Hepatic stellate cell (primary cell): ENCODE results near the gene C10orf62.
"Not testable (repeated sequence)": the region's sequence is repeated elsewhere in the genome, so short reads cannot be mapped to it uniquely, and the experiment has no call there.

Source experiments
- DNase-seq: peaks from one replicate; pipeline ENCODE4 v3.0.0; 2011; ENCODE audit warnings: low spot score

Gene C10orf62

DNA sequence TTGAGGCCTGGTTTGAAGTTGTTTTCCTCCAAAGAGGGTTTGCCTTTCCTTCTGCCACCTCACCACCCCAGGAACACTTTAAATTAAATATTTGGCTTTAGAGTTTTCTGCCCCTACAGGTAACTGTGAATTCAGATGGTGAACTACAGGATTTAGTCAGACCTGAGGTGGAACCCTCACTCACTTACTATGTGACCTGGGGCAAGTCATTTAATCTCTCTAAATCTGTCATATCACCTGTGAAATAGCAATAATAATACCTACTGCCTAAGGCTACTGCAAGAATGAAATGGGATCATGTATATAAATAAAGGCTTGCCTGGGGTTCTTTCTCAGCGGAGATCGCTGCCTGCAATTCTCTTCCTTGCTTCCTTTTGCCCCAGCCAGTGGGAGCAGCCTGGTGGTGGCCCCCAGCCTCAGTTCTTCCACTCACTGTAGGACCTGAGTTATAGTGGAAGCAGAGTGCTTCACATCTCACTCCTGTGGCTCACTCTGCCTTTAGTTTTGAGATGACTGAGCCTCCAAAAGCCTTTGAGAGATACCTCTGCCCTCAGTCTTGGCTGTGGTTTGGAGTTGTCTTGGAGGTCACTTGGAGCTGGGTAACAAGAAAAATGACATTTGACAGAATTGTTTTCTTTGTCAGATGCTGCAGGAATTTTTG lies 23.1 kb upstream of the C10orf62 start:
- no peak for DNase-seq

GRCh38 chr10:97567891-97568290 lies 21.6 kb upstream of the C10orf62 start:
- no peak for DNase-seq

DNA sequence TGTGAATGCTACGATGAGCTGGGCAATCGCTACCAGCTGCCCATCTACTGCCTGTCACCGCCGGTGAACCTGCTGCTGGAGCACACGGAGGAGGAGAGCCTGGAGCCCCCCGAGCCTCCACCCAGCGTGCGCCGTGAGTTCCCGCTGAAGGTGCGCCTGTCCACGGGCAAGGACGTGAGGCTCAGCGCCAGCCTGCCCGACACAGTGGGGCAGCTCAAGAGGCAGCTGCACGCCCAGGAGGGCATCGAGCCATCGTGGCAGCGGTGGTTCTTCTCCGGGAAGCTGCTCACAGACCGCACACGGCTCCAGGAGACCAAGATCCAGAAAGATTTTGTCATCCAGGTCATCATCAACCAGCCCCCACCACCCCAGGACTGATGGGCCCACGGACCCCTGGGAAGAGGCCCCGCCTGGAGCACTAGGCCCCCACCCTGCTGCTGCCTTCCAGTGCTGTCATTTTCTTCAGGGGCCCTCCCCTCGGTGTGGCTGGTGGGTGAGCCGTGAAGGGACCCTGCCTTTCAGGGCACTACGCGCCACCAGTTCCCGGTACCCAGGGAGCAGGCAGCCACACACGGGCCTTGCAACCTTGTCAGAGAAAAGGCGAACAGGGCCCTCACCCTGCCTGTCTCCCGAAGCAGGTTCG lies 19.3 kb upstream of the C10orf62 start:
- DNase-seq, result no peak

GRCh38 chr10:97570789-97571471 lies 18.6 kb upstream of the C10orf62 start:
- no peak for DNase-seq

- DNase-seq, result no peak
Observed at GRCh38 chr10:97571622-97572021, 17.9 kb upstream of the C10orf62 start.

GRCh38 chr10:97572214-97572989 lies 17.1 kb upstream of the C10orf62 start, which contains the start of gene ANKRD2:
TSS of gene ANKRD2 (plus strand) at chr10:97572779. CDS start at chr10:97572789, 10 bp downstream.
- peak; percentile 82 for DNase-seq

GRCh38 chr10:97573021-97573420 lies 16.5 kb upstream of the C10orf62 start:
- no peak for DNase-seq

- no peak for DNase-seq
Observed at GRCh38 chr10:97573672-97574071, 15.8 kb upstream of the C10orf62 start.

GRCh38 chr10:97574374-97575126 lies 15.0 kb upstream of the C10orf62 start:
- DNase-seq, result peak; percentile 81

- no peak for DNase-seq
Observed at GRCh38 chr10:97575127-97575668, 14.3 kb upstream of the C10orf62 start.

DNA sequence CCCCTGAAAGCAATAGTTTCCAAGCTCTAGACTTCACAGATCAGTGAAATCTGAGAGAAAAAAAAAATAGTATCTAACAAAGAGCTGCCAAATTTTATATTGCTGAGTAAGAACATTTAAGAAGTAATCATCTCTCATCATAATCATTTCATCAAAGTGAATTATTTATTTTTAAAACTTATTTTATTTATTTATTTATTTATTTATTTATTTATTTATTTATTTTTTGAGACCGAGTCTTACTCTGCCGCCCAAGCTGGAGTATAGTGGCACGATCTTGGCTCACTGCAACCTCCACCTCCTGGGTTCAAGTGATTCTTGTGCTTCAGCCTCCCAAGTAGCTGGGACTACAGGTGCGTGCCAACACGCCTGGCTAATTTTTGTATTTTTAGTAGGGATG lies 13.0 kb upstream of the C10orf62 start:
- not testable (repeated sequence) for DNase-seq

DNA sequence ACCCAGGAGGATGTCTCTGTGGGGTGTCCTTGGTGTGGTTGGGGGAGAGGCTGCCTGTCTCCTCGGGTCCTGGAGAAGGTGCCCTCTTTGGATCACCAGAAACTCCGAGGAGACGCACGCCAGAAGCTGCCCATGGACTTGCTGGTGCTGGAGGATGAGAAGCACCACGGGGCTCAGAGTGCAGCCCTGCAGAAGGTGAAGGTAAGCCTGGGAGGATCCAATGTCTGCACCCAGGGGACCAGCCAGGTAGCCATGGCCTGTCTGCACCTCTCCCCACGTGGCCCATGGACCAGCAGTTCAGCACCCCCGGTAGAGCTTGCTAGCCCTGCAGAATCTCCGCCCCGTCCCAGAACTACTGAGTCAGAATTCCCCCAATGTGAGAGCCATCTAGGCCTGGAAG lies 11.8 kb upstream of the C10orf62 start:
- no peak for DNase-seq

DNA sequence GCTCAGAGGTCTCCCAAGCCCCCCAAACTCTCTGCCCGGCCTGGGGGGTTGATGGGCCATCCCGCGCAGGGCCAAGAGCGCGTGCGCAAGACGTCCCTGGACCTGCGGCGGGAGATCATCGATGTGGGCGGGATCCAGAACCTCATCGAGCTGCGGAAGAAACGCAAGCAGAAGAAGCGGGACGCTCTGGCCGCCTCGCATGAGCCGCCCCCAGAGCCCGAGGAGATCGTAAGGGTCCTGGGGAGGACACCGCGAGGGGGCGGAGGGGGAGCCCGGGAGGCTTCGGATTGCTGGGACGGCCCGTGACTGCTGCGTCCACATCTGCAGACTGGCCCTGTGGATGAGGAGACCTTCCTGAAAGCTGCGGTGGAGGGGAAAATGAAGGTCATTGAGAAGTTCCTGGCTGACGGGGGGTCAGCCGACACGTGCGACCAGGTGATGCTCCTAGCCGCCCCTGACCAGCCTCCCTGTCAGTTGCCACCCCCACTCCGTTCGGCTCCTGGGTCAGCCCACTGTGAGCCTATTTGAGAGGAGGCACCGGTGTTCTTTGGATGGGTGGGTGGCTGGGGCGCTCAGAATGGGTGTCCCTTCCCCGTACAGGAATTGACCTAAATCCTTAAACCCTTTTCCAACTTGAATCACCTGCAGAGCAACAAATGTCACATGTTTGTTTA lies 11.2 kb upstream of the C10orf62 start:
- no peak for DNase-seq

GRCh38 chr10:97580421-97581367 lies 8.8 kb upstream of the C10orf62 start:
- DNase-seq, result no peak

- DNase-seq, result no peak
Observed at GRCh38 chr10:97582169-97582568, 7.4 kb upstream of the C10orf62 start.

GRCh38 chr10:97583476-97583875 lies 6.0 kb upstream of the C10orf62 start:
- no peak for DNase-seq

GRCh38 chr10:97584060-97584797 lies 5.3 kb upstream of the C10orf62 start, which contains the start of gene HOGA1:
TSS of gene HOGA1 (plus strand) at chr10:97584389. CDS start at chr10:97584704, 315 bp downstream.
- peak; percentile 47 for DNase-seq

DNA sequence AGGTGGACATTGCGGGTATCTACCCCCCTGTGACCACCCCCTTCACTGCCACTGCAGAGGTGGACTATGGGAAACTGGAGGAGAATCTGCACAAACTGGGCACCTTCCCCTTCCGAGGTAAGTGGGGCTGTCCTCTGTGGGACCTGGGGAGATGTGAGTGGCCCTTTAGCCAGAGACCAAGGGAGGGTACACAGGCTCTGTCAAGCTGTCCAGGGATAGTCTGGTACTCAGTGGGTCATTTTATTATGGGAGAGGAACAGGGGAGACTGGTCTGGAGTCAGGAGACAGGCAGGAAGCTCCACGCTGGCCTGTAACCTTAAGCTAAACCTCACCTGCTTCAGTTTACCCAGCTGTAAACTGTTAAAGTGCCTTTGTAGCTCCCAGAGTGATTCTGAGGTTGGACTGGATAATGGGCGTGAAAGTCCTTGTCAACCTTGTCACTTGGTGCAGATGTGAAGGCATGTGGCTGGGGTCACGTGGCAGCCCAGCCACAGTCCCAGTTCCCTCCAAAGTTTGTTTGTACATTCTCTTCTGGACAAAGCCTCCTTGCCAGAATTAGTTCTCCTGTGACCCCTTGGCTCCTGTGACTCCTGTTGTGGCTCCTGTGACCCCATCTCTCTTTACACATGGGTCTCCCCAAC lies 4.6 kb upstream of the C10orf62 start:
- no peak for DNase-seq
